AG04450 (cell line): ENCODE measurements around the gene NXPH4. TPM values are rescaled to one million over a fixed set of nuclear protein-coding genes. Genes with fewer than 3 reads are reported as not detected.

ENCODE experiments used
- CTCF ChIA-PET: fragments of 300-600, 350-600 bp; formaldehyde crosslinking; extraction: SDS; loops from one replicate; lab custom pipeline; 2022; ENCODE audit warnings: antibody characterized with exemption, inconsistent platforms; lab: Charles Lee
- POLR2A ChIA-PET: fragments of 350-600 bp; formaldehyde crosslinking; extraction: SDS; loops from one replicate; lab custom pipeline; 2021; ENCODE audit warnings: antibody characterized with exemption, inconsistent platforms; lab: Yijun Ruan, JAX
- DNase-seq: peaks from one replicate; pipeline ENCODE4 v3.0.0-alpha.2; 2011; ENCODE audit warnings: low read depth, low spot score
- H3K27ac ChIP-seq: one replicate; pipeline ENCODE4 v1.5.1; 2012; ENCODE audit warnings: low read depth, low read length, control low read depth
- H3K27me3 ChIP-seq: one replicate; pipeline ENCODE4 v1.6.0; 2012; ENCODE audit warnings: low read length; ENCODE audit not compliant: control insufficient read depth, insufficient read depth
- H3K4me3 ChIP-seq: 2 replicates; pipeline ENCODE4 v1.5.1; 2011; ENCODE audit warnings: mild to moderate bottlenecking, low read depth, low read length, control low read depth
- H3K9me3 ChIP-seq: 2 replicates; pipeline ENCODE4 v1.5.1; 2012; ENCODE audit warnings: low read length; ENCODE audit not compliant: control insufficient read depth, insufficient read depth
- CTCF ChIP-seq: IDR thresholded peaks from 2 replicates; pipeline ENCODE4 v1.5.1; 2011; ENCODE audit warnings: low read depth, low read length, control low read depth, inconsistent platforms
- polyA plus RNA-seq: library from polyadenylated mRNA; depleted of rRNA; stranded (reverse); fragments of >200 nt; gene quantifications from 2 replicates; pipeline ENCODE4 v1.2.3, GENCODE V29; 2011

Gene NXPH4
- polyA plus RNA-seq, 1 experiment, result 0.79 TPM

- POLR2A ChIA-PET, result interaction anchor here (0.5 to 1.5 kb wide), 3 partner anchors 13 to 245 kb away, joined by 4 to 7 read pairs (median 6); partner anchors contain the start of gene SHMT2
Measured at GRCh38 chr12:57242329-57242690, 25.7 kb downstream of the NXPH4 start.

GRCh38 chr12:57242691-57243454, 26.3 kb downstream of the NXPH4 start:
- no peak for DNase-seq
- H3K27ac ChIP-seq, result no peak overlapping the region
- POLR2A ChIA-PET, result interaction anchor here (0.5 to 1.5 kb wide), 4 partner anchors 13 to 93 kb away, joined by 4 to 7 read pairs (median 6); partner anchors contain the start of gene SHMT2
- H3K9me3 ChIP-seq, result peaks cover 3% of the 10 kb centered on the region; the same call in 1 of the 2 replicates
- H3K4me3 ChIP-seq, result peak overlapping the region; percentile 41
- H3K27me3 ChIP-seq, result peaks cover 20% of the 10 kb centered on the region
- TF ChIP-seq CTCF, result peak; percentile 68
- CTCF ChIA-PET, result interaction anchor here (0.6 to 10.5 kb wide), 31 partner anchors 8 to 508 kb away, joined by 3 to 161 read pairs (median 5); partner anchors contain the start of genes GLI1, INHBE, NEMP1 and NXPH4

More at GRCh38 chr12:57242329-57242690, 25.7 kb downstream of the NXPH4 start:
- H3K27me3 ChIP-seq, result peaks cover 20% of the 10 kb centered on the region
- H3K4me3 ChIP-seq, result no peak overlapping the region
- TF ChIP-seq CTCF, result no peak
- H3K9me3 ChIP-seq, result peaks cover 3% of the 10 kb centered on the region; the same call in 1 of the 2 replicates
- no peak for DNase-seq
- no peak overlapping the region for H3K27ac ChIP-seq
- CTCF ChIA-PET, result interaction anchor here (0.9 to 10.5 kb wide), 23 partner anchors 9 to 217 kb away, joined by 3 to 161 read pairs (median 5); partner anchors contain the start of genes GLI1, INHBE, NEMP1 and NXPH4

GRCh38 chr12:57243521-57244311, 27.1 kb downstream of the NXPH4 start:
- H3K9me3 ChIP-seq, result peaks cover 3% of the 10 kb centered on the region; the same call in 1 of the 2 replicates
- peaks cover 20% of the 10 kb centered on the region for H3K27me3 ChIP-seq
- ChIA-PET POLR2A (interaction anchor here (0.6 to 1.5 kb wide), 3 partner anchors 14 to 94 kb away, joined by 4 to 7 read pairs (median 5); partner anchors contain the start of gene SHMT2), CTCF (interaction anchor here (0.6 to 10.5 kb wide), 28 partner anchors 7 to 509 kb away, joined by 3 to 161 read pairs (median 6); partner anchors contain the start of genes GLI1, NXPH4, SHMT2 and STAC3)
- H3K4me3 ChIP-seq, result peak overlapping the region; percentile 48
- DNase-seq, result no peak
- TF ChIP-seq CTCF, result peak; percentile 75
- H3K27ac ChIP-seq, result no peak overlapping the region

GRCh38 chr12:57244312-57244696, 27.7 kb downstream of the NXPH4 start:
- Histone ChIP-seq H3K27me3 (peaks cover 20% of the 10 kb centered on the region), H3K4me3 (no peak overlapping the region), H3K27ac (no peak overlapping the region), H3K9me3 (peaks cover 3% of the 10 kb centered on the region; the same call in 1 of the 2 replicates)
- ChIA-PET POLR2A (no interaction called here), CTCF (interaction anchor here (0.6 to 10.5 kb wide), 13 partner anchors 11 to 215 kb away, joined by 3 to 161 read pairs (median 10); partner anchors contain the start of genes GLI1, NXPH4 and SHMT2)
- no peak for TF ChIP-seq CTCF
- DNase-seq, result no peak
